Stimulated activated CD4-positive, alpha-beta T cell treated with anti-CD3 and anti-CD28 coated beads, Interleukin-2, amount 100 ng/mL, for 48 hours (primary cell): Measurements from ENCODE around the gene IARS2.
"Not testable (repeated sequence)": the region's sequence is repeated elsewhere in the genome, so short reads cannot be mapped to it uniquely, and the experiment has no call there.

Experiments used
- DNase-seq, 2 donors: peaks; one replicate each; pipeline ENCODE4 v3.0.0-alpha.2; 2020

Gene IARS2

GRCh38 chr1:220094016-220094911 is at the start of gene IARS2:
TSS of gene IARS2 (plus strand) at chr1:220094132. CDS start at chr1:220094217, 85 bp downstream.
- peak; percentile 88 to 89 for DNase-seq

GRCh38 chr1:220044678-220045355 is 49.1 kb upstream of the IARS2 start:
- no peak for DNase-seq

- no peak for DNase-seq
Observed at GRCh38 chr1:220045356-220046051, 48.4 kb upstream of the IARS2 start.

- DNase-seq, result peak; percentile 87 to 88
Observed at GRCh38 chr1:220046052-220046930, 47.6 kb upstream of the IARS2 start, which contains the start of gene EPRS1. TSS of gene EPRS1 (minus strand) at chr1:220046505. CDS start at chr1:220046388, 117 bp downstream.

GRCh38 chr1:220056374-220056773 is 37.6 kb upstream of the IARS2 start:
- DNase-seq, result no peak

- no peak for DNase-seq
Observed at GRCh38 chr1:220060876-220061275, 33.1 kb upstream of the IARS2 start.

- DNase-seq, result no peak
Observed at GRCh38 chr1:220062629-220063028, 31.3 kb upstream of the IARS2 start.

GRCh38 chr1:220067269-220068204 is 26.4 kb upstream of the IARS2 start:
- no peak for DNase-seq

GRCh38 chr1:220076861-220077762 is 16.8 kb upstream of the IARS2 start:
- no peak for DNase-seq

- no peak for DNase-seq
Observed at GRCh38 chr1:220077887-220078286, 16.0 kb upstream of the IARS2 start.

- DNase-seq, result no peak
Observed at GRCh38 chr1:220084460-220084859, 9.5 kb upstream of the IARS2 start.

- not testable (repeated sequence) for DNase-seq
Observed at GRCh38 chr1:220086261-220086686, 7.7 kb upstream of the IARS2 start.

GRCh38 chr1:220089650-220090556 is 4.0 kb upstream of the IARS2 start, which contains the start of gene BPNT1:
TSS of gene BPNT1 (minus strand) at chr1:220089788. CDS start at chr1:220079846, 9,942 bp downstream.
- peak; percentile 99 for DNase-seq

GRCh38 chr1:220092694-220093093 is 1.2 kb upstream of the IARS2 start:
- no peak for DNase-seq

GRCh38 chr1:220093361-220094015 is 444 bp upstream of the IARS2 start:
- no peak for DNase-seq

GRCh38 chr1:220099826-220100225 is 5.9 kb downstream of the IARS2 start:
- DNase-seq, result no peak

- DNase-seq, result not testable (repeated sequence)
Observed at GRCh38 chr1:220110473-220110872, 16.5 kb downstream of the IARS2 start.

GRCh38 chr1:220112600-220112999 is 18.7 kb downstream of the IARS2 start:
- not testable (repeated sequence) for DNase-seq
